Activated CD8-positive, alpha-beta memory T cell treated with anti-CD3 and anti-CD28 coated beads for 36 hours (primary cell): ENCODE measurements around the gene FCMR. TPM values are rescaled to one million over a fixed set of nuclear protein-coding genes. Genes with fewer than 3 reads are reported as not detected.
"Not testable (repeated sequence)": the region's sequence is repeated elsewhere in the genome, so short reads cannot be mapped to it uniquely, and the experiment has no call there.

Source experiments
- CTCF ChIA-PET: fragments of 350-600 bp; sonication (Branson Sonifier 250); formaldehyde crosslinking; loops from one replicate; lab custom pipeline; 2021; ENCODE audit warnings: antibody characterized with exemption; lab: Charles Lee
- POLR2A ChIA-PET: fragments of 350-600 bp; sonication (Branson Sonifier 250); formaldehyde crosslinking; loops from one replicate; lab custom pipeline; 2021; ENCODE audit warnings: antibody characterized with exemption; lab: Charles Lee
- total RNA-seq, 2 experiments: library from RNA; stranded (reverse); gene quantifications; one replicate each; pipeline ENCODE4 v1.2.3, GENCODE V29; 2021

FCMR gene
- total RNA-seq, 2 experiments from 2014 or later: 53.1 to 56.4 TPM

DNA sequence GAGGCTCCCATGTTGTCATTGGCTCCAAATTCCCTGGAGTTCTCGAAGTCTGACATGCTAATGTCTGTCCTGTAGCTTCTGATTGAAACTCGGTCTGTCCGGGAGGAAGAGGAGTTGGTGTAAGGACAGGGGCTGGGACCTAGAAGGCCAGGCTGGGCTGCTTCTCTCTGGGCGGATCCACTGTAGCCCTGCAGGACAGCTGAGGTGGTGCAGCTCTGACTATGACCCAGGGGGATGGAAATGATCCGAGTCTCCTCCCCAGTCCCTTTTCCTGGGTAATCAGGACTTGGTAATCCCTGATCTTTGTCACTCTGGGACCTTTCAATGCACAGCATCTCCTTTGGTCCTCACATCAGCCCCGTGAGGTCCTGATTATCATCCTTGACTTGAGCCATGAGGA lies 10.0 kb upstream of the FCMR start:
- CTCF ChIA-PET: interaction anchor here (0.6 to 3.7 kb wide), 14 partner anchors 9 to 339 kb away, joined by 3 to 19 read pairs (median 4); partner anchors contain the start of genes DYRK3 and PIGR

DNA sequence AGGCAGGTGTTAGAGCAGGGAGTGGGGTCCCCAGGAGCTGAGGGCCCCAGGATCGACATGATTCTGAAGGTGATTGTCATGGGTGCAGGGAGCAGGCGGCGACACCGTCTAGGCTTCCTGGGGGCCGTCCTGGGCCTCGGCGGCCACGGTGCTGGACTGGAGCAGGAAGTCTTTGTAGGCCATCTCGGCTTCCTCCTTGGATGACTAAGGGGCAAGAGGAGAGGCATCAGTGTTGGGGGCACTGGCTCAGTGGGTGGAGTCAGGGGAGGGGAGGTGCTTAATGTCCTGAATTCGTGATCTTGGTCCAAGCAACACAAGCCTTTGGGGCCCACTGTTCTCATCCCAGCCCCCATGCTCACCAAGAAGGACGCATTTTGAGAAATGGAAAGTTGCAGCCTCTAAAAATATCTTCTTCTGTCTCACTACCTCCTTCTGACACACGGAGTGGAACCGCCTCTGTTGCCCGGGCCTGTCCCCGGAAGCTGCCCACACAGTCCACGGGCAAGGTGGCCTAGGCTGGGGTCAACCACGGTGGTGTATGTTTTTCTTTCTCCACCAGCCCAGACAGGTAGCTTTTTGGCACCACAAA lies 8.6 kb upstream of the FCMR start:
- POLR2A ChIA-PET: interaction anchor here (1.3 to 2.1 kb wide), 2 partner anchors 9 to 12 kb away, joined by 3 to 6 read pairs; partner anchors contain the start of gene FCMR
- CTCF ChIA-PET: interaction anchor here (0.7 to 3.7 kb wide), 4 partner anchors 9 to 22 kb away, joined by 3 to 19 read pairs (median 8); partner anchors contain the start of gene FCMR

More for the DNA sequence above, 10.0 kb upstream of the FCMR start:
- POLR2A ChIA-PET: interaction anchor here (0.7 to 1.3 kb wide), 3 partner anchors 9 to 13 kb away, joined by 3 to 5 read pairs (median 3); partner anchors contain the start of gene FCMR

DNA sequence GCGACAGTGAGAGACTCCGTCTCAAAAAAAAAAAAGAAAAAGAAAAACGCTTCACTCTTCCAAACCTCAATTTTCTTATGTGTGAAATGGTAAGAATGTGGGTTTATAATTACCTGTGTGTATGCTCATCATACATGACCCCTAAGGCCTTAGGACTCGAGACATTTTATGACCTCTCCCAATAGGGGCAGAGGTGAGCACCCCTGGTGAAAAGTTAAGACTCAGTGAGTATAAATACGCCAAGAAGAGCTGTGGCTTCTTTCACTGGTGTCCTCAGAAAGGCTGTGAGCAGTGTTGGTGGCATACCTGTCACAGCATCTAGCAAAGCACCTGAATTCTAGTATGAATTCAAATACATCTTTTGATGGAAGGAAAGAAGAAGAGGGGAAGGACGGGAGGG lies 7.8 kb upstream of the FCMR start:
- CTCF ChIA-PET: interaction anchor here (0.7 to 3.7 kb wide), 5 partner anchors 8 to 457 kb away, joined by 3 to 19 read pairs (median 8); partner anchors contain the start of gene FCMR
- POLR2A ChIA-PET: interaction anchor here (2.1 kb wide), 1 partner anchor 8 kb away, joined by 6 read pairs; the partner anchor contains the start of gene FCMR

DNA sequence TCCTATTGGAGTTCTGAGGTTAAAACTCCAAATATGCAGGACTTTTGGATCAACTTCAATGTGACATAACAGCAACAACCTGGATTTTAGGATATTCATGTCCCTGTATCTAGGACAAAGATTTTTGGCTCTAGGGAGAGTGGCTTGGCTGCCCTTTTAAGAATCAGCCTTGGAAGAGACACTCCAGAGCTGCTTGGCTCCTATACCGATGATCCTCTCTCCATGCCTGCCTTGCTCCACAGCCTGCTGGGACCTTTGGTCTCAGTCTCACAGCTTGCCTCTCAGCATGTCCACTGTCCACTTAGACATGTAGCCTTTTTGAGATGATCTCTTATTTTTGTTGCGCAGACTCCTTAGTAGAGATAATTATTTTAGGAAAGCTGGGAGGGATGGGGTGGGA lies 4.5 kb upstream of the FCMR start:
- CTCF ChIA-PET: interaction anchor here (1.1 to 1.8 kb wide), 3 partner anchors 8 to 14 kb away, joined by 4 to 5 read pairs (median 5); no protein-coding TSS in a partner anchor
- POLR2A ChIA-PET: no interaction called here

DNA sequence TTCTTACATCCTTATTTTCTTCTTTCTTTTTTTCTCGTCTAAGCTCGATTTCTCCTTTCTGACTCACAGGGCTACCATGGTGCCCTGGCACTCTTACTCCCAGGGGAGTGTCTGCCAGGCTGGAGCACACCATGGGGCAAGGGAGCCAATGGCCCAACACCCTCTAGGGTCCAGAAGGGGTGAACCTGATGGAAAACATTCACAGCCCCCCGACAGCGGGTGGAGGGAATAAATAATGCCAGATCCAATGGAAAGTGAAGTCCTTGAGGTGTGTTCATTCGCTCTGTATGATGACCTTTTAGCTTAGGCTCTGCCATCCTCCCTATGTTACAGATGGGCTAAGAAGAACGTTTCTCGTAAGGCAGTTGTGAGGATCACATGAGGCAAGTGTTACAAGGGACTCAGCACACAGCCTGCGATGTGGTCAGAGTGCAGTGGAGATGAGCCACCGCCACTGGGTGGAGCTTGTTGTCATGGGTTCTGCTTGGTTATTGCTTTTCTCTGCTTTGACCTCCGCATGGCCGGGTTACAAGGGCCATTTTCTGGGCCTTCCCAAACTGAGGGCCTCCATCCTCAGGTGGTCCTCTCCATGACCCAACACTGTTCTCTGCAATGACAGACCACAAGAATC lies 3.5 kb upstream of the FCMR start:
- ChIA-PET CTCF (interaction anchor here (0.8 to 1.4 kb wide), 6 partner anchors 9 to 262 kb away, joined by 3 to 6 read pairs (median 4); no protein-coding TSS in a partner anchor), POLR2A (interaction anchor here (1.0 kb wide), 1 partner anchor 28 kb away, joined by 3 read pairs; the partner anchor contains the start of gene IL24)

DNA sequence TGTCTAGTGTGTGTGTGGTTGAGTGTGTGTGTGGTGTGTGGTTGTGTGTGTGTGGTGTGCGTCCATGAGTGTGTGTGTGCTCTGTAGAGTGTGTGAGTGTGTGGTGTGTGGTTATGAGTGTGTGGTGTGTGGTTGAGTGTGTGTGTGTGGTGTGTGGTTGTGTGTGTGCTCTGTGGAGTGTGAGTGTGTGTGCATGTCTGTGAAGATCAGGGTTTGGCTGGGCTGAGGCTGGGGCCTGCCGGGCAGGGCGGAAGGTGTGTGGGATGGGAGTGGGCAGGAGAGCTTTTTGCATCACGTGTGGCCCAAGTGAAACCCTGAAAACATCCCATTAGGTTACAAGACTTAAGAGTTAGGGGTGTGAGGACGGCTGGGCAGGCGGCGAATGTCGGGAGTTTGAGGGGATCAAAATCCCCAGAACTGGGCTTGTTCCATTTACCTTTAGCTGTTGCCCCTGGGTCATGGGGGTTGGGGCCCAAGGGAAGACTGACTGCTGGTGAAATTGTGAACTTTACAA lies 2.9 kb upstream of the FCMR start:
- ChIA-PET CTCF (interaction anchor here (0.8 to 1.4 kb wide), 6 partner anchors 9 to 262 kb away, joined by 3 to 6 read pairs (median 4); no protein-coding TSS in a partner anchor), POLR2A (interaction anchor here (1.0 kb wide), 1 partner anchor 27 kb away, joined by 3 read pairs; the partner anchor contains the start of gene IL24)

DNA sequence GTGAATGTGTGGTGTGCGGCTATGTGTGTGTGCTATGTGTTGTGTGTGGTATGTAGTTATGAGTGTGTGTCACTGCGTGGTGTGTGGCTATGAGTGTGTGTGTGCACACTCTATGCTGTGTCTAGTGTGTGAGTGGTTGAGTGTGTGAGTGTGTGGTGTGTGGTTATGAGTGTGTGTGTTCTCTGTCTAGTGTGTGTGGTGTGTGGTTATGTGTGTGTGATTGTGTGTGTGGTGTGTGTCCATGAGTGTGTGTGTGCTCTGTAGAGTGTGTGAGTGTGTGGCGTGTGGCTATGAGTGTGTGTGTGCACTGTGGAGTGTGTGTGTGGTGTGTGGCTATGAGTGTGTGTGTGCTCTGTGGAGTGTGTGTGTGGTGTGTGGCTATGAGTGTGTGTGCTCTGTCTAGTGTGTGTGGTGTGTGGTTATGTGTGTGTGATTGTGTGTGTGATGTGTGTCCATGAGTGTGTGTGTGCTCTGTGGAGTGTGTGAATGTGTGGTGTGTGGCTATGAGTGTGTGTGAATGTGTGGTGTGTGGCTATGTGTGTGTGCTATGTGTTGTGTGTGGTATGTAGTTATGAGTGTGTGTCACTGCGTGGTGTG lies 2.3 kb upstream of the FCMR start:
- CTCF ChIA-PET, POLR2A ChIA-PET: not testable (repeated sequence)

DNA sequence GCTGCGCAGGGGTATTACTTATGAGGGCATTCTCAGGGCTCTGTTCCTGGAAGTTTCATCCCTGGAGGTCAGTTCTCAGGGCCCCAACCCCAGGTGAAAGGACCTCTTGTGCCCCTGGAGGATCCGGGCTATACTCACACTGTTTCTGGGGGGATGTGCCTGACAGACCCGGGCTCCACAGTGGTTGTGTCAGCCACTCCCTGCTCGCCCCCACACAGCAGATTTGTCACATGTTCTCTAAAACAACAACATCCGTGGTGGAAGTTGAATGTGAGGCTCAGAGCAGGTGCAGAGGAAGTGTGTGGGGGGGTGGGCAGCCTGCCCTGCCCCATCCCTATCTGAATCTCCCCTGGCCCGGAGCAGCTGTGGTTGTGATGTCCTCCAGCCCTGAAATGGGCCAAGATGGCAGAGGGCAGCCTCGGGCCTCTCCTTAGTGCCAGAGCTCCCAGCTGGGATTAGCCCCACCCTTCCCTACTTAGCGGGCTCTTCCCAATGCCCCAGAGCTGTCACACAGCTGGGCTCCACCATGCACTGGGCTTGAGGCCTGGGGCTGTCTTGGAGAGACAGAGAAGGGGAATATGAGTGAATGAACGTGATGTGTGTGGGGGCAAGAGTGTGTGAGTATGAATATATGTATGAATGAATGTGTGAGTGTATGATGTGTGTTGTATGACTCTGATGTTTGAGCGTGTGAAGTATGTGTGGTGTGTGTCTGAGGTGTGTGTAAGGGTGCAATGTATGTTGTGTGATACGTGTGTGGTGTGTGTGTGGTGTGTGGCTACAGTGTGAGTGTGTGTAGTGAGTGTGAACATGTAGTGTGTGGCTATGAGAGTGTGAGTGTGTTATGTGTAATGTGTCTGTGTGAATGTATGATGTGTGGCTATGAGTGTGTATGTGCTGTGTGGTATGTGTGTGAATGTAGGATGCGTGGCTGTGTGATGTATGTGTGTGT lies 1.5 kb upstream of the FCMR start:
- ChIA-PET CTCF (interaction anchor here (1.0 to 3.3 kb wide), 5 partner anchors 9 to 289 kb away, joined by 3 to 34 read pairs (median 9); no protein-coding TSS in a partner anchor), POLR2A (interaction anchor here (1.0 kb wide), 2 partner anchors 9 to 17 kb away, joined by 3 read pairs; no protein-coding TSS in a partner anchor)

DNA sequence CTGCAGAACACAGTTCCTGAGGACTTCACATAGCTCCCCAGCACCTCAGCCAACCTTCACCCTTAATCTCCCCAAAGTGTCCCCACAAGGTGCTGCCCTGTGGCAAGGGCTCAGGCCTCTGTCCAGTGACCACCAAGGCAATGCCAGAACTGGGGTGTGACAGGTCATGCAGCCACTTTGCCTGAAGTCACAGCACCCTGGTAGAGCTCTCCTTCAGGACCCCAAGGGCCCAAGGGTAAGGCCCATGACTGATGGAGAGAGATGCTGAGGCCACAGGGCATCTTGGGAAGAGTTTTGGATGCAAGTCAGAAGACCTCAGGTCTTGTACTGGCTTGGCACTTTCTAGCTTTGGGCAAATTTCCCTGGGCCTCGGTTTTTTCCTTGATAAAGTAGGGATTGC lies 783 bp upstream of the FCMR start:
- ChIA-PET CTCF (interaction anchor here (1.0 to 3.3 kb wide), 8 partner anchors 8 to 288 kb away, joined by 3 to 34 read pairs (median 6); no protein-coding TSS in a partner anchor), POLR2A (interaction anchor here (1.0 kb wide), 2 partner anchors 10 to 16 kb away, joined by 3 read pairs; no protein-coding TSS in a partner anchor)

DNA sequence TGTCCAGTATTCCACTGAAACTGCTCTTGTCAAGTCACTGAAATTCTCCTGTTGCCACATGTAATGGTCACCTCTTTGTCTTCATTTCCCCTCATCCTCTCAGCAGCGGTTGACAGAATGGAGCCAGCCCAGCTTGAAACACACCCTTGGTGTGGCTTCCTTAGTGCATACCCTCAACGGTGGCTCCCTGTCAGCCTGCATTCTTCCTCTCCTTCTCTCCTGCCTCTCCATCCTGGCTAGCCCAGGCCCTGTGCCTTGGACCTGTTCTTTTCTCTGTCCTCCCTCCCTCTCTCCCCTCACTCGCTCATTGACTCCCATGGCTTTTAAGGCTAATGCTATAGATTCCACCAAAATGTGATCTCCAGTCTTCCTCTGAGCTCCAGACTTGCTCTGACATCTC lies 3.7 kb downstream of the FCMR start:
- CTCF ChIA-PET: interaction anchor here (0.6 to 3.3 kb wide), 13 partner anchors 9 to 283 kb away, joined by 3 to 14 read pairs (median 4); partner anchors contain the start of genes C4BPB, DYRK3 and IL20
- POLR2A ChIA-PET: interaction anchor here (0.6 kb wide), 1 partner anchor 13 kb away, joined by 3 read pairs; no protein-coding TSS in a partner anchor

DNA sequence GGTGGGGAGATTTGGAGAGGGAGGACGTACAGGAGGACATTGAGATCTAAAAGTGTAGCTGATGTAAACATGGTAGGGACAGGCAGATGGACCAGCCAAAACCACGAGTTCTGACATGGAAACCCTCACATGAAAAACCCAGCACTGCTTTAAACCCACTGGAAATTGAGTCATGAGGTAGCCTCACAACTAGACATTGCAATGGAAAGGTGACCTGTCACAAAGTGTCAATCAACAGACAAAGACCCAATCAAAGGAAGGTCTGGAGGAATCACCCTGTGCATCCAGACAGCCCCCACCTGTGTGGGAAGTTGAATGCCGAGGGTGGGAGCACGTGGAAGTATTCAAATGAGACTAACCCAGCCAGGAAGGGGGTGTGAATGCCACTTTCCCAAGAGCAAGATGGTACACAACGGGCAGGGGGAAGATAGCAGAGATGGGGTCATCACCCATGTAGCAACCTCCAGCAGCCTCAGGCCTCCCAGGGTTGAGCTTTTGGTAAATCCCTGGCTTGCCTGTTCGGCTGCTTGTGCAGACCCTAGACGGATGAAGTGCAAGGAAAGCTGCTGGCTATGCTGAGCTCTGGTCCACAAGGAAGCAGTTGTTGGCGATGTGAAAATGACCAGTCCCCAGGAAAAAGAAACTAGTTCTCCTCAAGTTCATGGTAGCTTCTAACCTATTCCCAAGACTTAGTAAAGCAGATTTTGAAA lies 5.6 kb downstream of the FCMR start:
- CTCF ChIA-PET: interaction anchor here (0.6 to 3.3 kb wide), 6 partner anchors 10 to 347 kb away, joined by 3 to 11 read pairs (median 5); no protein-coding TSS in a partner anchor
- POLR2A ChIA-PET: no interaction called here

DNA sequence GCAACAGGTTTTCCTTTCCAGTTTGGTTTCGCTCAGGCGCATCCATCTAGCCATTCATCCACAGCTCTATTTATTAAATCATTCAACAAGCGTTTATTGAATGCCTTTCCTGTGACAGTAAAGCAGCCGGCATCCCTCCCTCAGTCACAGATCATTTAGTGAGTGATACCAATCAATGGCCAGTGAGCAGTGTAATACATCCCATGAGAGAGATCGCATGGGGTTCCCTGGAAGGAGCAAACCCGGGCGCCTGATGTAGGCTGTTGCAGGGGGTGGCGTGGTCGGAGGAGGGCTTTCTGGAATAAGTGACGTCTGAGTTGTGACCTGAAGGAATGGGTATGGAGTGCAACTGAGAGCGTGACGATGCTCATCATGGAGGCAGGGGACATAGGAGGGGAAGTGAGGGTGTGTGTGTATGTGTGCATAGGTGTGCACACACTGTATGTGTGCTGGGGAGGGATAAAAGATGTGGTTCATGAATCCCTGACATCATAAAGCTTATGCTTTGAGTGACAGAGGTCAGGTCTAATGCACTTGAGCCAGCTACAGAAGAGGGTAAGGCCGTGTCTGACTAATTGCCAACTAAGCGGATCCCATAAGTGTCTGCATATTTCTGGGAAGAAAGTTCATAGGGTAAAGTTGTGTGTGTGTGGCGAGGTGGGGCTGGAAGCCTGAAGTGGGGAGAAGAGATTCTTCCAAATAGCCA lies 6.6 kb downstream of the FCMR start:
- ChIA-PET CTCF (interaction anchor here (0.7 to 2.9 kb wide), 4 partner anchors 15 to 303 kb away, joined by 3 to 8 read pairs (median 3); no protein-coding TSS in a partner anchor), POLR2A (no interaction called here)

DNA sequence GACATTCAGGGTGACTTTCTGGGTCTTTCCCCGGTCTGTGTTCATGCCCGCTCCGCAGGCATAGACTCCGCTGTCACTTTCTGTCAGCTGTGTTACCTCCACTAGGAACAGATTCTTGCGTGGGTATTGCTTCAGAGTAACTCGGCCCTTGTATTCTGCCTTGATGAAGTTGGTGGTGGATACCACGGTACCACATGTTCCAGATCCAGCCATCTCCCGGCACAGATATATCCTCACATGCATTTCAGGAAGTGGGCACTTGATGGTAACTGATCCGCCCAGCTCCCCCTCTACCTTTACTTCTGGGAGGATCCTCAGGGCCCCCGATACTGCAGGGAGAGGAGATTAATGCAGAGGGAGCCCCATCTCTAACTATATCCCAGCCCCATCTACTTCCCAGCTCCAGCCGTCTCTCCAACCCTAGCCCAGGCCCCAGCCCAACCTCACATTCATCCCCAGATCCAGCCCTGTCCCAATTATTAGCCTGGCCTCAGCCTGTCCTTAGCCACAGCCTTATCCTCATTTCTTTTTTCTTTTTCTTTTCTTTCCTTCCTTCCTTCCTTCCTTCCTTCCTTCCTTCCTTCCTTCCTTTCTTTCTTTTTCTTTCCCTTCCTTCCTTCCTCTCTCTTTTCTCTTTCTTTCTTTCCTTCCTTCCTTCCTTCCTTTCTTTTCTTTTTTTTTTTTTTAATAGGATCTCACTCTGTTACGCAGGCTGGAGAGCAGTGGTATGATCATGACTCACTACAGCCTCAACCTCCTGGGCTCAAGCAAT lies 7.8 kb downstream of the FCMR start:
- POLR2A ChIA-PET: no interaction called here
- CTCF ChIA-PET: interaction anchor here (1.2 to 3.3 kb wide), 7 partner anchors 8 to 255 kb away, joined by 3 to 34 read pairs (median 19); partner anchors contain the start of genes FCMR and IL20

DNA sequence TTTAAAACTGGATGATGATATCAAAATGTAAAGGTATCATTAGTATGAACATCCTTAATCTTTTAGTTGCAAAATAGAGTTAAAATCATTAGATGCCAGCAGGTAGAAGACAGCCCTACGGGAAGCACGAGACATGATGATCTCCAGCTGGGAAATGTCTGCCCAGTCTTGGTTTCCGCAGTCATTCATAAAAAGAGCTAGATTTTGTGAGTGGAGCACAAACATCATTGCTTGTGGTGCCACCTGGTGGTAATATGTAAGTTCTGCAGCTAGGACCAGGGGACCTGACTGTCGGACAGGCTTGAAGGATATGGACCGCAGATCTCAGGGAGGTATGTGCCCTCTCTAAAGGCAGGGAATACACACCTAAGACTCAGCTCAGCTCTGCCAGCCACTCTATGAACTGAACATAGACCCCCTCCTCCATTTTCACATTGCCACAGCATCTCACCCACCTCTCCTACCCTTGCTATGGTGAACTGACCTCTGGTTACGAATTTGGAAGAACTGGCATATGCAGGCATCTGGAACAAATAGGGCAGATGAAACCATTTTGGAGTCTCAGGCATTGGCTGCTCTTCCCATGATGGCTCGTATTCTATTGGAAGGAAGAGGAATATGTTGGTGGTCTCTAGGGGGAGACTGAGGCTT lies 9.2 kb downstream of the FCMR start:
- CTCF ChIA-PET: interaction anchor here (0.7 to 3.3 kb wide), 38 partner anchors 9 to 303 kb away, joined by 3 to 34 read pairs (median 6); partner anchors contain the start of genes DYRK3, FCMR, IL19 and IL20
- POLR2A ChIA-PET: no interaction called here
